GM18508 (cell line): Measurements from ENCODE around the gene TMEM198.

Source experiments
- ATAC-seq: cut with Tn5 transposase; IDR thresholded peaks from one replicate; pipeline ENCODE4 v1.9.1; 2021; ENCODE audit warnings: moderate number of reproducible peaks; ENCODE audit not compliant: insufficient read depth, unreplicated experiment

Gene TMEM198

GRCh38 chr2:219508971-219509779, 34.7 kb upstream of the TMEM198 start:
- no peak for ATAC-seq

GRCh38 chr2:219509780-219510511, 33.9 kb upstream of the TMEM198 start:
- no peak for ATAC-seq

- no peak for ATAC-seq
Measured at GRCh38 chr2:219510512-219511135, 33.2 kb upstream of the TMEM198 start.

GRCh38 chr2:219511547-219512325, 32.1 kb upstream of the TMEM198 start:
- ATAC-seq = no peak

- ATAC-seq = no peak
Measured at GRCh38 chr2:219512524-219513216, 31.2 kb upstream of the TMEM198 start.

GRCh38 chr2:219513787-219514186, 30.0 kb upstream of the TMEM198 start:
- ATAC-seq = no peak

- no peak for ATAC-seq
Measured at GRCh38 chr2:219514196-219514761, 29.5 kb upstream of the TMEM198 start, which contains the start of gene ASIC4. Gene ASIC4, plus strand, starts transcription at chr2:219514482. Its CDS starts 243 bp downstream, at chr2:219514725.

- no peak for ATAC-seq
Measured at GRCh38 chr2:219514836-219515235, 29.0 kb upstream of the TMEM198 start.

- no peak for ATAC-seq
Measured at GRCh38 chr2:219515874-219516629, 27.8 kb upstream of the TMEM198 start.

- no peak for ATAC-seq
Measured at GRCh38 chr2:219516888-219517287, 26.9 kb upstream of the TMEM198 start.

- no peak for ATAC-seq
Measured at GRCh38 chr2:219517954-219518778, 25.7 kb upstream of the TMEM198 start.

- no peak for ATAC-seq
Measured at GRCh38 chr2:219519526-219519916, 24.3 kb upstream of the TMEM198 start.

GRCh38 chr2:219520079-219520478, 23.7 kb upstream of the TMEM198 start:
- ATAC-seq = no peak

- ATAC-seq = no peak
Measured at GRCh38 chr2:219521066-219521880, 22.6 kb upstream of the TMEM198 start.

- no peak for ATAC-seq
Measured at GRCh38 chr2:219522111-219523030, 21.5 kb upstream of the TMEM198 start.

GRCh38 chr2:219523031-219523671, 20.7 kb upstream of the TMEM198 start:
- no peak for ATAC-seq
